ENCODE results near the gene NCBP2. TPM values are rescaled to one million over a fixed set of nuclear protein-coding genes. Genes with fewer than 3 reads are reported as not detected.

Gene NCBP2
- total and polyA plus RNA-seq, 7 donors: 33.1 to 78.5 (median 51.2) TPM

- H3K27ac ChIP-seq: no peak overlapping the region
- H3K9me3 ChIP-seq: no peaks in the 10 kb centered on the region
- WGBS, 3 donors: 75 to 80% (median 78%) methylated on average over 9 of the region's 9 CpGs
- ATAC-seq (no peak), DNase-seq (no peak)
- no peak for TF ChIP-seq CTCF (IDR thresholded peaks at IDR 0.05)
- H3K4me3 ChIP-seq: no peak overlapping the region
- H3K4me1 ChIP-seq: no peaks in the 10 kb centered on the region
- H3K36me3 ChIP-seq (ENCODE audit: insufficient read depth in 1 of 2, low read depth in 1 of 2): peaks cover 0 to 6% of the 10 kb centered on the region in 2 donors
- intact Hi-C loops (cut with DNase I): no loop called here
- H3K27me3 ChIP-seq (ENCODE audit: insufficient read depth in 3 of 3, low read length in 2 of 3): no peaks in the 10 kb centered on the region
Measured at GRCh38 chr3:196962108-196962929, 20.0 kb upstream of the NCBP2 start.

- intact Hi-C loops (cut with DNase I): no loop called here
- peaks cover 0 to 3% of the 10 kb centered on the region in 2 donors for H3K36me3 ChIP-seq (ENCODE audit: insufficient read depth in 1 of 2, low read depth in 1 of 2)
- ATAC-seq (no peak), DNase-seq (no peak)
- no peaks in the 10 kb centered on the region for H3K27me3 ChIP-seq (ENCODE audit: insufficient read depth in 3 of 3, low read length in 2 of 3)
- no peak overlapping the region for H3K27ac ChIP-seq
- H3K9me3 ChIP-seq: no peaks in the 10 kb centered on the region
- WGBS, 3 donors: 79 to 96% (median 85%) methylated on average over 7 of the region's 7 CpGs
- H3K4me1 ChIP-seq: no peaks in the 10 kb centered on the region
- no peak for TF ChIP-seq CTCF (IDR thresholded peaks at IDR 0.05)
- H3K4me3 ChIP-seq: no peak overlapping the region
Measured at GRCh38 chr3:196954832-196955231, 12.5 kb upstream of the NCBP2 start.

GRCh38 chr3:196951371-196951770, 9.0 kb upstream of the NCBP2 start:
- ATAC-seq: no peak
- intact Hi-C loops (cut with DNase I): no loop called here
- TF ChIP-seq CTCF (IDR thresholded peaks at IDR 0.05): no peak
- peaks cover 0 to 3% of the 10 kb centered on the region in 2 donors for H3K36me3 ChIP-seq (ENCODE audit: insufficient read depth in 1 of 2, low read depth in 1 of 2)
- DNase-seq: no peak
- no peaks in the 10 kb centered on the region for H3K9me3 ChIP-seq
- H3K27ac ChIP-seq: no peak overlapping the region
- H3K4me1 ChIP-seq: no peaks in the 10 kb centered on the region
- H3K4me3 ChIP-seq: no peak overlapping the region
- WGBS, 3 donors: 89 to 96% (median 92%) methylated on average over 3 of the region's 3 CpGs
- H3K27me3 ChIP-seq (ENCODE audit: insufficient read depth in 3 of 3, low read length in 2 of 3): no peaks in the 10 kb centered on the region

GRCh38 chr3:196949750-196950149, 7.4 kb upstream of the NCBP2 start:
- no peak overlapping the region for H3K27ac ChIP-seq
- WGBS, 3 donors: 94 to 98% (median 95%) methylated on average over 6 of the region's 6 CpGs

More at GRCh38 chr3:196949750-196950149, 7.4 kb upstream of the NCBP2 start:
- no peak for TF ChIP-seq CTCF (IDR thresholded peaks at IDR 0.05)
- no peaks in the 10 kb centered on the region for H3K9me3 ChIP-seq
- DNase-seq (no peak), ATAC-seq (no peak)
- intact Hi-C loops (cut with DNase I): no loop called here
- no peak overlapping the region for H3K4me3 ChIP-seq
- H3K4me1 ChIP-seq: no peaks in the 10 kb centered on the region
- no peaks in the 10 kb centered on the region for H3K27me3 ChIP-seq (ENCODE audit: insufficient read depth in 3 of 3, low read length in 2 of 3)
- peaks cover 0 to 3% of the 10 kb centered on the region in 2 donors for H3K36me3 ChIP-seq (ENCODE audit: insufficient read depth in 1 of 2, low read depth in 1 of 2)
